Stimulated activated CD4-positive, alpha-beta T cell treated with anti-CD3 and anti-CD28 coated beads, Interleukin-1b, Interleukin-23, amount 100 ng/mL, for 48 hours (primary cell): ENCODE measurements around the gene FAM168A.
A peak's percentile ranks its signal among the peaks of the same experiment; 100 is the strongest.
"Not testable (repeated sequence)": the region's sequence is repeated elsewhere in the genome, so short reads cannot be mapped to it uniquely, and the experiment has no call there.

Source experiments
- DNase-seq: peaks from one replicate; pipeline ENCODE4 v3.0.0-alpha.2; 2020

Gene FAM168A

DNA sequence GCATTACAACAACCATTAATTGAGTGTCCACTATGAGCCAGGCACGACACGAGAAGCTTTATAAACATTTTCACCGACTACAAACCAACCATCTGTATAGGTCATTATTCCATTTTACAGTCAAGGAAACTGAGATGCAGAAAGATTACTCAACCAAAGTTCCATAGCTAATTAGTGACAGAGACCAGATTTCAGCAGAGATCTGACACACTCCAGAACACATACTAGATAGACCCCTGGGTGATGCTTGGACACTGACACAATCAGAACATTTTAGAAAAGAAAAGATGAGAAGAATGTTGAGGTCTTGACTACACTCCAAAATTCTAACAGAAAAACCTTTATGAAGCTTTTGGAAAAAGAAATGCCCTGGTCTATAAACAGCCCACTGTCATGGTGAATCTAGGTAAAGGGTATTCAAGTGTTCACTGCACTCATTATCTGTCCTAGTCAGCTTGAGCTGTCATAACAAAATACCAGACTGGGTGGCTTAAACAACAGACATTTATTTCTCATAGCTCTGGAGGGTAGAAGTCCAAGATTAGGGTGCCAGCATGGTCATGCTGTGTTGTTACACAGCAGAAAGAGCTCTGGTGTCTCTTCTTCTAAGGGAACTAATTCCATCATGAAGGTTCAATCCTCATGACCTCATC is 132.8 kb downstream of the FAM168A start:
- no peak for DNase-seq

DNA sequence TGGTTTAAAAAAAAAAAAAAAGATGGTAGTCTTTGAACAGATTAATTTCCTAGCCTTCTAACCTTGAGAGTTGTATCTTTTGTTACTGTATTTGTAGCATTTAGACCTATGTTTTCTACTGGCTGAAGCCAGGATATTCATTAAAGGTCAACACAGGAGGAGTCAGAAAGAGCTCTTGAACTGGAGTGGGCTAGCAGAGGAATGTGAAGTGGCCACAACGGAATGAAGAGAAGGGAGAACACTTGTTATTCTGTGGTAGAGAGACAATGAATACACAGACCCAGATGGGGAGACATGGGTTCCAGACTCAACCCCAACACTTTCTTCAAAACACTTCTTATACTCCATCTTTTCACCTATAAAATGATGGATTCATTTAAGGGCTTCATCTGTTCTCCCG is 133.6 kb downstream of the FAM168A start:
- no peak for DNase-seq

DNA sequence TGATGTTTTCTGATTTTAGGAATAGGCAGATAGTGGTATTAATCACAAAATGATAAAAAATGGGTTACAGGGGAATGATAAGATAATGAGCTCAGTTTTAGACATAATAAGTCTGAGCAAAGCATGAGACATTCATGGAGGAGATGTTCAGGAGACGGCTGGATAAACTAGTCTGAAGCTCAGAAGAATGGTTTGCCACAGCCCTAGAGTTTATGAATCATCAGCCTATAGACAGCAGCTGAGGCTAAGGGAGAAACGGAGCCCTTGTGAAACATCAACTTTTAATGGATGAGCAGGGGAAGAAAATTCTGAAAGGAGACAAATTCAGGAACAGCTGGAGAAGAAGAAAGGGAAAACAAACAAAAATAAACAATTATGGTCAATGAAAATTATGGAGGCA is 134.6 kb downstream of the FAM168A start:
- DNase-seq, result no peak

DNA sequence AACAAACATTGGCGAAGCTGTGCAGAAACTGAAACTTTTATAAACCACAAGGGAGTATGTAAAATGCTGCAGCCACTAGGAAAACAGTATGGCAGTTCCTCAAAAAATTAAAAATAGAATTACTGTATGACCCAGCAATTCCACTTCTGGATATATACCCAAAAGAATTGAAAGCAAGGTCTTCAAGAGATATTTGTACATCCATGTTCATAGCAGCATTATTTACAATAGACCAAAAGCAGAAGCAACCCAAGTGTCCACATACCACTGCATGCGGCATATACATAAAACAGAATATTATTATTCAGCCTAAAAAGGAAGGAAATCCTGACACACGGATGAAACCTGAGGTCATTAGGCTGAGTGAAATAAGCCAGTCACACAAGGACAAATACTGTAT is 135.9 kb downstream of the FAM168A start:
- DNase-seq, result no peak

DNA sequence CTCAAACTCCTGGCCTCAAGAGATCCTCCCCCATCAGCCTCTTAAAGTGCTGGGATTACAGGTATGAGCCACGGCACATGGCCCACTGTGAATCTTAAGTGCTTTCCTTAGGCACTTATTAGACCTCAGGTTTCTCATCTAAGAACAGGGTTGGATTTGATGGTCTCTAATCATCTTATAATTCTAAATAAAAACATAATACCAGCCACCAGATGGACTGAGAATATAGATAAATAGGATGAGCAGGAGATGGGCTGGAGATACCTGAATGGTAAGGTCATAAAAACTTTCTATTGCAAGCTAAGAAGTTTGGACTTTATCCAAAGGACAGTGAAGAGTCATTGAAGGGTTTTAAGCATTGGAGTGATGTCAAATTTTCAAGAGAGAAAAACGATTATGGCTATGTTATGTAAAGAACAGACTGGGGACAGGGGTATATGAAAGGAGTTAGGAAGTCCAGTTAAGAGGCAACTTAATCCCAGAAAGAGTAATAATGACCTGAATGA is 136.5 kb downstream of the FAM168A start:
- DNase-seq, result no peak

DNA sequence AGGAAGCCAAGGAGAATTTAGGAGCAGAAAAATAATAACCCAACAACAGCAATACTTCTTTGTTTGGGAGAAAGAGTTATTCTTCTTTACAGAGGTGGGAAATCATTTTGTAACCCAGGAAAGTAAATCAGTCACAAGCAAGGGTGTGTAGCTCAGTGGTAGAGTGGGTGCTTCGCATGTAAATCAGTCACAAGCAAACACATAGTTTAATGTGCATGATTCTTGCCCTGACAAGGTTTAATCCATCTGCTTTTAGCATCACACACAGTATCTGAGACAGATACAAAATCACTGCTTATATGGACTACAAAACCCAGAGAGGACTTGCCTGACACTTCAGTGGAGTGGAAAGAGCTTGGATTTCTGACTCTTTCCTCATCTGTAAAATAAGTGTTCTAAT is 139.7 kb downstream of the FAM168A start:
- no peak for DNase-seq

DNA sequence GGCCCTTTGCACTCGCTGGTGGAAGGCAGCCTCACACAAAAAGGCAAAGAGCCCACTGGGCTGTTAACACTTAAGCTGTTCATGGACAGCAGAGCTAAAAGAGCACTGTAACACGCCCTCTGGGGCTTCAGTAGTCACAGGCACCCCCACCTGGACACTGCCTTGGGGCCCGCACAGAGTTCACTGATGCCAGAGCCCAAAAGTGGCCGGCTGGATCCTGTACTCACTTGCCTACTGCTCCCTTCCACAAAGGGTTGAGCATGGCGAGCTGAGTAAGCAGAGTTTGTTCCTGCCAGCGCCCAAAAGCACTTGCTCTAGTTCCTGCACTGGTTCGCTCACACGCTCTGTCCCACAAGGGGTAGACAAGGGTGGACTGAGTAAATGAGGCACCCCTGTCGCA is 142.9 kb downstream of the FAM168A start:
- no peak for DNase-seq

DNA sequence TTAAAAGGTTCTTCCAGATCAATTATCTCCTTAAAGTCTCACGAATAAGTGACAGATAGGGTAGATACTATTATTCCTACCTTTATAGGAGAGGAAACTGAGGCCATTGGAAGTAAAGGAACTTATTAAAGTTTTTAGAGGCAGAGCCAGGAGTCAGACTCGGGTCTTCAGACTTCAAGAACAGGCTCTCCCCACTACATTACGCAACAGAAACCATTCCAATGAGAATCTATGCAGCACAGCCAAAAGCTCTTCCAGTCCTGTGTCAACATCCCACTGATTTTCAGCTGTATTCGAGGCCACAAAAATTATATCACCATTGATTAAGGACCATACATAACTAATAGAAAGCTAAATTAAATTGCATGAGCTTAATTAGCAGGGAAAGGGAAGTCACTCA is 144.3 kb downstream of the FAM168A start:
- no peak for DNase-seq

DNA sequence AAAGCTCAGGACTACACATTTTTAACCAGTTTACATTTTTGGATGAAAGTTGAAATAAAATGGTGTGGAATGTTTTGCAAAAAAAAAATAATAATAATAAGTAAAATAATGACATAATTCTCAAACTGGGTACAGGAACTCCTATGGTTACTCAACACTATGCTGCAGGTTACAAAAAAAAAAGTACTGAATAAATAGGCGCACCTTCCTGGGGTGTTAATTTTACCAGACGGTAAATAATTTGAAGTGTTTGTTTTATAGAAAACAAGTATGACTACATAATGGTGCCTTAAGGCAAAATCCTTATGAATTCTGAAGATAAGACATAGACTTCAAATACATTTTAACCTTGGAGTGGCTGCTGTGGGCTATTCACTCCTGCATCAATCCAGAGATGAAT is 145.2 kb downstream of the FAM168A start:
- no peak for DNase-seq

DNA sequence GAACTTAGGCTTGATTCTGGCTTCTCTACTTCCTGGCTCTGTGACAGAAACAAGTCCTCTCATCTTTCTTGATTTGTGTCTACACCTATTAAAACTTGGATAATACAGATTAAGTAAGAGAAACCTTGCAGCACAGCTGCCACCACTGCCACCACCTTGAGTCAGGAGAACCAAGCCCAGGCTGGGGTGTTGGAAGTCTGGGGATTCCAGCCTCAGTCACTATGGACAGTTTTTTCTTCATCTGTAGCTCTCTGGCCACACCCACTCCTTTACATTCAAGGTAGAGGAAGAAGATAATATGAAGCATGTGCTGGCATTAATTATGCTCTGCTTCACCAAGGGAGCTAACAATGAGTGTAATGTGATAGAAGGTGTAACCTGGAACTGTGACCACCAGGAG is 146.0 kb downstream of the FAM168A start:
- no peak for DNase-seq

DNA sequence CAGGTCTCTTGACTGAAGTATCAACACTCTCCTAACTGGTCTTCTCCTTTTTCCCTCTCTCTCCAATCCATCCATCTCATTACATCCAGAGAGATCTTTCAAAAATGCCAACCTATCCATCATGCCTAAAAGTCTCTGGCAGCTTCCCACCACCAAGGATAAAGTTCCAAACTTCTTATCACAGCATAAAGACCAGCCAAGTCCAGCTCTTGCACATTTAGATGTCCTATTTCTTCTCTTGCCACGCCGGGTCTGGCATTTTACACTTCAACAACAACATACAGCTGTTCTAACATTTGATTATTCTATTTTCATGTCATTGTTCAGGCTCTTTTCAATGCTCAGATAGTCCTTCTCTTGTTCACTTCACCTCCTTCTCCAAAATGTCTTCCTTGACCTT is 151.1 kb downstream of the FAM168A start:
- no peak for DNase-seq

DNA sequence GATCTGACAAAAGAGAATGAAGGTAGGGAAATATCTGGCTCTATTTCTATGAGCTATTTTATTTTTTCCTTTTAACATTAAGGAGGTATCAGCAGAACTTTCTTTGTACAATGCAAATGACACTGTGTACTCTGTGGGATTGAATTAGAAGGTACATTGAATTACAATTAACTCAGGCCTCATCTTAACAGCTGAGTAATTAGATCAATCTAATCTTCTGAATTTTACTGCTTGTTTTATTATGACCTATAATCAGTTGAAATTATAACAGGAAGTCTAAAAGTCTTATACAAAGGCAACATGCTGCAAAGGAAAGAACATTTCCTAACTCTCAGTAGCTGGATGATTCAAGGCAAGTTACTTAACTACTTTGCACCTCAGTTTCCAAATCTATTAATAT is 151.9 kb downstream of the FAM168A start:
- no peak for DNase-seq

DNA sequence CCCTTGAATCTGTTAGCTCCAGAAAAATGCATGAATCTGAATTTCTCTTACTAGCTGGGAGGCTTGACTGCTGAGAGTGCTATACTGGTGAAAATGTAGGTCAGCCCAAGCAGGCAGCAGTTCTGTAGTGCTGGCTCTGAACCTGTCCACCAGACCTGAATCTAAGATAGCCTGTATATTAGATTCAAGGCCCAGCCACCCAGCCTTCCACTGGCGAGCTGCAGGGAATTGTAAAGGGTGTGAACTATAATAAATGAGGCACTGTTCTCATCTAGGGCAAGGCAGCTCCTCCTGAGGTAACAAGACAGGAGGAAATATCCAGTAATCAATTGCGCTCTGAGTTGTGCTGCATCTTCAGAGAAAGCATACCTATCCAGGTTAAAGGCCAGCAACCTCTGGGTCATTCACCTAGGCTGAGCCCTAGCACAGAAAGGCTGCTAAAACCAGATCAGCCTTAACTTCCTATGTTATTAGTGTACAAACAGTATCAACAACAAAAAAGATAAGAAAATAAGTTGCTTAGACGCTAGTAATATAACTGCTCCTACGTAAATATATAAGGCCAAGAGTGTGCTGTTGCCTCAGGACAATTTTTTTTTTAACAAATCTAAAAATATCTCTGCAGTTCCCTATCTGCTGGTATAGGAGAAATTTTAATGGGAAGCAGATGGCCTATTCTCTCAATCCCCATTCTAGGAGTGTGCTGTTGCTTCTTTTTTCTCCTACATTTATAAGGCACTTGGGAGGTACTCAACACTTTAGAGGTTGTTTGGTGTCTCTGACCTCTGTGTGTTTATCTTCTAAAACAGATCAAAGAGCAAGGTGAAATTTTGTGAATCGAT is 158.7 kb downstream of the FAM168A start:
- DNase-seq, result no peak

DNA sequence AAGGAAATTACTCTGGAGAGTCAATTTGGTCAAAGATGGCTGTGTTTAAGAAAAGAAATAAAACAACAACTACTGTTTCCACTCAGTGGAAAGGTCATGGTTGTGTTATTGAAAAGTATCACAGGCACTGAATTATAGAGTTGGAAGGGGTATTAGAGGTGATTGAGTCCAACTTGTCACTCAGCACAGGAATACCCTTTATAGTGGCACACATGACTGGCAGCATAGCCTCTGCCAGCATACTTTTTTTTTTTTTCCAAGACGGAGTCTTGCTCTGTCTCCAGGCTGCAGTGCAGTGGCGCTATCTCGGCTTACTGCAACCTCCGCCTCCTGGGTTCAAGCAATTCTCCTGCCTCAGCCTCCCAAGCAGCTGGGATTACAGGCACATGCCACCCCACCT is 161.1 kb downstream of the FAM168A start:
- not testable (repeated sequence) for DNase-seq

DNA sequence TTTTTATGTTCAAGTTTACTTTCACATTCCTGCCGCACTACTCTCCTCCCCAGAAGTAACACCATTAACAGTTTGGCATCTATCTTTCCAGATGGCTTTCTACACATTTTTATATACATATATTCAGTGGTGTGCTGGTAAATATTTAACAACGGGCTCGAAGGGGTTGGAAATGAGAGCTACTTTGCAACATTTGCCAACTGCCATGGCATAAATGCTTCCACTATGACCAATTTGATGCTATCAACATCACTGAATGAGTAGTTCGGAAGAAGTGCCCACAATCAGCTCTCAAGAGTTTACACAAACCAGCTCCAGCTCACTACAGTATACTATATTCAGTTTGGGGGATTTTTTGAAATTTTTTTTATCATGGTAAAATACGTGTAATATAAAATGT is 166.5 kb downstream of the FAM168A start:
- DNase-seq, result no peak

DNA sequence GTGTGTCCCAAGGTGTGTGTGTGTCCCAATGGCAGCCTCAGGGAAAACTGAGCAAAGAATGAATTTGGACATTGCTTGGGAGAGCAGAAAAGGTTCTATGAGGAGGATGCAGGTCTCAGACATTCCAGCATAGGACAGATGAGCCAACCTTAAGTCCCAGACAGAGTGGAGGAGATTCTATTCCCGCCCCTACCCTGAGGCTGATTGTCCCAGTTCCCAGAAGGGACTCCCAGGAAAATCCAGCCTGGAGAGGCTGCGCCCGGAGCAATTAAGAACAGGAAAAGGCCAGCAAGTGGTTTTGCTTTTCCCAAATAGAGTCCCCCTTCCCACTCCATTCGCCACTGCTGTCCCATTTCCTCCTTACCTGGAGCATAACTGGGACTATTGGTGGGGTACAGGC is 167.6 kb downstream of the FAM168A start:
- no peak for DNase-seq

DNA sequence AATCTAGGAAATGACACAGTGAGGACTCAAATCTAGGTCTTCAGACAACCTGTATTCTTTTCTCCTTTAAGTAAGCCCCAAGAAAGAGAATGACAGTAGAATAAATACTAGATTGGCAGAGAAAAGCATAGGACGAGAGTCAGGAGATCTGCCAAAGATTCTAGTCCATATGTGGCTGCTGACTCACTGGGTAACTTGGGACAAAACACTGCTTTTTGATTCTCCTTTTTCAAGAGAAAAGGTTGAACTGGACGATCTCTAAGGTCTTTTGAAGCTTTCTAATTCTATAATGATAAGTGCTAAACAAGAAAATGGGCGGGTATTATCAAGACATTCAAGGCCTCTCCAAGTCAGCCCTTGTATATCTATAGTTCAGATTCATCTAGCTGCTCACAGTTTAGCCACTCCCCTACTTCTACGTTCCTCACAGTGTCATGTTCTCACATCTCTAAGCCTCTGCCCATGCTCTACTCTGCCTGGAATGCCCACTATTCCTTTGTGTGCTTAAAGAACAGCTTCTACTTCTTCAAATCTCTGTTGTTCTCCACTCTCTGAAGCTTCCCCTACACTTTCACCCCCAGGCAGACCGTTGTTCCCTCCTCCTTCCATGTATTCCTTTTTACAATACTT is 168.7 kb downstream of the FAM168A start:
- DNase-seq, result no peak

DNA sequence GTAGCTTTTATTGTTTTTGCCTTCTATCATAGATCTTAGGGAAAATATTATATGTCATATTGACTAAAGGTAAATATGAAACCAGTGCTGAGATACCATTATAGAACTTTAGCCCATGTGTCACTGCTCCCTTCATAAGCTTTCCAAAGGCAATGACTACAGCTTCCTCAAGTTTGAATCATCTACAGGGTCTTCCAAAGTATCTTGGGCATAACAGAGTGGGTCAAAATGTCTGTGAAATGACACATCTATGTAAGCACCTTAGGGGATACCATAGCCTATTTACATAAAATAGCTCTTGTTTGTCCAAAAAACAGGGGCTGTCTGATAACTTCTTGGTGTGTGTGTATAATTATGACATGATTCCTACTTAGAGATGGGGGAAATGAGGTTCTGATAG is 169.2 kb downstream of the FAM168A start:
- DNase-seq, result no peak

DNA sequence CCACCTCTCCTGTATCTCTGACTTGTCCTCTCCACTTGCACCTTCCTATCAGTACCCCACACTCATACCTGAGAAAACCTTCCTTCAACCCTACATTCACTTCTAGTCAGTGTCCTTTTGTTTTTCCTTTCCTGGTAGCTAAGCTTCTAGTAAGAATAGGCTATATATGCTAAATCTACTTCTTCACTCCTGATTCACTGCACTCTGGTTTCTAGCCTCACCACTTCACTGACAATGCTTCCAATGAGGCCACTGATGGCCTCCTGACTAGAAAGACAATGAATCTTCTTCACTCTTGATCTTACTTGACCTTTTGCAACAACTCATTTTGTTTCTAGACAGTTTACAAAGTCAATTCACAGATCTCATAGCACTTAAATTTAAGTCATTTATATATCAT is 169.7 kb downstream of the FAM168A start:
- DNase-seq, result peak; percentile 11

DNA sequence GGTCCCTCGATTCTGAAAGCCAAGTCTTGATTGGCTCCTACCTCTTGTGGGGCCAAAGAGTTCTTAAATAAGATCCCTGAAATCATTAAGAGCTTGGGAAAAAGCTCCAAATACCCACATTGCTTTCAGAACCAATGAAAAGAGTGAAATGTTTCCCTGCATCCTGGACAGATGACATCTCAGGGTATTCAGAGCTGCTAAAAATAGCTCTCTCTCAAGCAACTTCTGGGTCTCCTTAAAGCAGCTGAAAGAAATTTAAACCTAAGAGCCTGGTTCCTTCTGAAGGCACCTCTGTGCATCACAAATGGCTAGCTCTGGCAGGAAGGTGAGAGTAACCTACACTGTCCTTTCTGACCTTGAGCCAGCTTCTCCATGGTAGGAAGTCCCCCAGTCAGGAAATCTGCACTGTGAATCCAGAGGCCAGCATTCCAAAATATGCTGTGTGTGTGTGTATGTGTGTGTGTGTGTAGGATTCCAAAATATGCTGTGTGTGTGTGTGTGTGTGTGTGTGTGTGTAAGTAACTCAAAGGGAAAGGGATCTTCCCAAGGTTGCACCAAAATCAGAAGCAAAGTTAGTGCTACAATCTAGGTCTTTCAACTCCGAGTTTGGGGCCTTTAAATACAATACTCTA is 171.6 kb downstream of the FAM168A start:
- no peak for DNase-seq

DNA sequence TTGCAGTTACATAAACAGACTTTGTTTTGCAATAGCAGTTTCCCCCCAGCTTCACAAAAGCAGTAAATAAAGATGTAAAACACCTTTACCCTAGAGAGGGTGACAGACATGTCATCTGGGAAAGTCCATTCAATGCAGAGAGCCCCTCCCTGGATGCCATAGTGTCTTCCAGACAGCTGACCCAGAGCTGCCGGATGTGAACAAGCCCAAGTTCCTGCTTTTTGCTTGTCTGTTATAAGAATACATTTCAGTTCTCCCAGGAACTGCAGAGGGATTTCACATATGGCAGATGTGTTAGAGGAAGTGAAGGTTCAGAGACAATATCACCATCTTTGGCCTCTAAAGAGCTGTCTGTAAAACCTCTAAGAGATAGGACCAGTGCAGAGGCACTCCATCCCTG is 172.8 kb downstream of the FAM168A start:
- no peak for DNase-seq

DNA sequence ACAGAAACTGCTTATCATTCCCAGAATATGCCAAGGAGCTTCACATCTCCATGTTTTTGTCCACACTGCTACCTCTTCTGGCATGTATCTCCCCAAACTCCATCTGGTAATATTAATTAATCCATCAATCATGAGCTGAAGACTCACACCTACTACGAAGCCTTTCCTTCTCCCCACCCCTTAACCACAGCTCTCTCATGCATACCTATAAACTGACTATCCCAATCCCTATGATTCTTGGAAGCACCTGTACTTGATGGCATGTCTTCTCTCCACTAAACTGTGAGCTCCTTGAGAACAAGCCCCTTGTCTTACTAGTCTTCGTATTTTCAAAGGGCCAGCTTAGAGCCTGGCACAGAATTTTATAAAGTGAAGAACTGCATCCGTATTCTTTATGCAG is 174.4 kb downstream of the FAM168A start:
- DNase-seq, result no peak

DNA sequence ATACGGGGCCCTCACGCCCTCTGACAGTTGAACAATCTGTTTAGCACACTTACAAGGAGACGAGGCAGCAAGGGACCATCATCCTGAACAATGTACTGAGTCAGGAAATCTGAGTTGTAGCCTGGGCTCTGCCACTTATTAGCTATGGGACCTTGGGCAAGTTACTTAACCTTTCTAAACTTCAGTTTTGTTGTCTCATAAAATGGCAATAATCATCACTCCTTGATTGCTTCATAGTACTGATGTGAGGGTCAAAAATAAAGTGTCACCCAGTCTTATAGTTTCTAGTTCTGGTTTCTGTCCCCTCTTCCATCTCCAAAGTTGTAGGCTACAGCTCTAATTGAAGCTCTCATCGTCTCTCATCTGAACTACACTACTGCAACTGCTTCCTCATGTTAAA is 175.0 kb downstream of the FAM168A start:
- DNase-seq, result no peak

DNA sequence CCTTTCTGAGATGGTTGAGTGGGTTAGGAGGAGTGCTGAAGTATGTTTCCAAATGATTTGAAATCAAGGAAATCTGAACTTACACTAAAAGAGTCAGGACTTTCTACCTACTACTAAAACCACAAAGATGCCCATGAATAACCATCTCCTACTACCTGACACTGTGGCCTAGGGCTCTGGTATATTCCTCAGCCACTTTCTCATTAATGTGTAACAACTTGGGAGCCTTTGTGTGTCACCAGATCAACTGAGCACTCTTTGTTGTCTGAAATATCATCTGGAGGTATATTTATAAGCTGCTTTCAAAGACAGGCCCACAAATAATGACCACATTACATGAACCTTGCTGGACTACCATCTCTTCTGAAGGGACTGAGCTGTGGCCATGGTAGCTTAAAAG is 177.8 kb downstream of the FAM168A start:
- DNase-seq, result no peak
